Measurements from ENCODE around the gene PML.

PML gene

DNA sequence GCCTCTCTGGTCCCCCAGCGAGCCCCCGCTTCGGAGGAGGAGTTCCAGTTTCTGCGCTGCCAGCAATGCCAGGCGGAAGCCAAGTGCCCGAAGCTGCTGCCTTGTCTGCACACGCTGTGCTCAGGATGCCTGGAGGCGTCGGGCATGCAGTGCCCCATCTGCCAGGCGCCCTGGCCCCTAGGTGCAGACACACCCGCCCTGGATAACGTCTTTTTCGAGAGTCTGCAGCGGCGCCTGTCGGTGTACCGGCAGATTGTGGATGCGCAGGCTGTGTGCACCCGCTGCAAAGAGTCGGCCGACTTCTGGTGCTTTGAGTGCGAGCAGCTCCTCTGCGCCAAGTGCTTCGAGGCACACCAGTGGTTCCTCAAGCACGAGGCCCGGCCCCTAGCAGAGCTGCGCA is 3.5 kb downstream of the PML start:
- H3K9me3 Mint-ChIP-seq = no peaks in the 10 kb centered on the region
- no peak overlapping the region for H3K27ac Mint-ChIP-seq
- H3K4me3 Mint-ChIP-seq = no peak overlapping the region
- H3K4me1 Mint-ChIP-seq (ENCODE audit: low read depth) = peaks cover 59% of the 10 kb centered on the region
- peaks cover 38% of the 10 kb centered on the region for H3K36me3 Mint-ChIP-seq (ENCODE audit: low read depth)
- H3K27me3 Mint-ChIP-seq = no peaks in the 10 kb centered on the region

- Mint-ChIP-seq H3K9me3 (no peaks in the 10 kb centered on the region), H3K4me3 (peak overlapping the region; percentile 1), H3K4me1 (ENCODE audit: low read depth) (peaks cover 60% of the 10 kb centered on the region), H3K36me3 (ENCODE audit: low read depth) (peaks cover 57% of the 10 kb centered on the region), H3K27ac (peak overlapping the region; percentile 65), H3K27me3 (no peaks in the 10 kb centered on the region)
Observed at GRCh38 chr15:74006774-74007639, 12.5 kb downstream of the PML start.

DNA sequence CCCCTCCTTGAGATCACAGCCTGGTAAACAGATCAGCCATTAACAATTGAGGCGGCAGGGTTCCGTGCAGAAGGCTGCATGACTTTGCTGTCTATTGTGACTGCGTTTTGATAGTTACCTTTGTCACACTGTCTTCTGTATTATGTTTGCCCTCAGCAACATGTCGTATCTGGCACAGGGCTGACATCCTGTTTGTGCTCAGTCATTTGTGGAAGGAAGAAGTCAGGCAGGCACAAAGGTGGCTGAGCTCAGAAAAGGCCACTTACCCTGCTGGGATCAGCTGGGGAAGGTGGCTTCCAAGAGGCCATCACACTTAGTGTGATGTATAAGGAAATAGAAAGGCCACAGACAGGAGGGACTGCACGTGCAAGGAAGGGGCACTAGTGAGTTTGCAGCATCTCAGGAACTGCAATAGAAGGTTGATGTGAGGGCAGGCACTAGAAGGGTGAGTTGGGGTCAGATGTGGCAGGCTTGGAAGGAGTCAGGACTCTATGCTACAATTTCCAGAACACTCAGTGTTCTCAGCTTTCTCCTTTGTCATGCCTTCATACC is 13.4 kb downstream of the PML start:
- H3K27me3 Mint-ChIP-seq = no peaks in the 10 kb centered on the region
- peak overlapping the region; percentile 44 for H3K4me3 Mint-ChIP-seq
- peak overlapping the region; percentile 30 for H3K27ac Mint-ChIP-seq
- H3K36me3 Mint-ChIP-seq (ENCODE audit: low read depth) = peaks cover 60% of the 10 kb centered on the region
- H3K4me1 Mint-ChIP-seq (ENCODE audit: low read depth) = peaks cover 64% of the 10 kb centered on the region
- H3K9me3 Mint-ChIP-seq = no peaks in the 10 kb centered on the region

DNA sequence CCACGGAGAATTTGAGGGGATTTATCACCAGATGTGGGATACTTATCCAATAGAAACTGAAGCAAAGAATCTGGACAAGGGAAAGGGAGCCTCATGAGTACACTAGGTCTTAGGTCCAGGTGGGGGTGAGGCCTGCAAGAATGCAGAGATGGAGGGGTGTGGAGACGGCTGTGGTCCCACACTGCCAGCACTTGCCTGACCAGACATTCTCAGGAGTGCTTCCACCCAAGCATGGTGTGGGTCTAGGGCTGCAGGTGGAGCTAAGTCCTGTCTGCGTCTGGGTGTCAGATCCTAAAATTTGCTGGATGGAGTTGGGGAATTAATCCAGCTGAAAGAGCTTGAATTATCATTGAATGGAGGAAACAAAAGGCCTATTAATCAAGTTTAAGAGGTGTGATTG is 14.4 kb downstream of the PML start:
- Mint-ChIP-seq H3K9me3 (no peaks in the 10 kb centered on the region), H3K27me3 (no peaks in the 10 kb centered on the region), H3K36me3 (ENCODE audit: low read depth) (peaks cover 61% of the 10 kb centered on the region), H3K4me1 (ENCODE audit: low read depth) (peaks cover 62% of the 10 kb centered on the region), H3K27ac (no peak overlapping the region), H3K4me3 (no peak overlapping the region)

- H3K4me3 Mint-ChIP-seq = no peak overlapping the region
- no peaks in the 10 kb centered on the region for H3K9me3 Mint-ChIP-seq
- H3K4me1 Mint-ChIP-seq (ENCODE audit: low read depth) = peaks cover 62% of the 10 kb centered on the region
- H3K27ac Mint-ChIP-seq = no peak overlapping the region
- H3K36me3 Mint-ChIP-seq (ENCODE audit: low read depth) = peaks cover 56% of the 10 kb centered on the region
- H3K27me3 Mint-ChIP-seq = no peaks in the 10 kb centered on the region
Observed at GRCh38 chr15:74010929-74011540, 16.5 kb downstream of the PML start.

GRCh38 chr15:74011610-74012009 is 17.1 kb downstream of the PML start:
- peaks cover 52% of the 10 kb centered on the region for H3K36me3 Mint-ChIP-seq (ENCODE audit: low read depth)

DNA sequence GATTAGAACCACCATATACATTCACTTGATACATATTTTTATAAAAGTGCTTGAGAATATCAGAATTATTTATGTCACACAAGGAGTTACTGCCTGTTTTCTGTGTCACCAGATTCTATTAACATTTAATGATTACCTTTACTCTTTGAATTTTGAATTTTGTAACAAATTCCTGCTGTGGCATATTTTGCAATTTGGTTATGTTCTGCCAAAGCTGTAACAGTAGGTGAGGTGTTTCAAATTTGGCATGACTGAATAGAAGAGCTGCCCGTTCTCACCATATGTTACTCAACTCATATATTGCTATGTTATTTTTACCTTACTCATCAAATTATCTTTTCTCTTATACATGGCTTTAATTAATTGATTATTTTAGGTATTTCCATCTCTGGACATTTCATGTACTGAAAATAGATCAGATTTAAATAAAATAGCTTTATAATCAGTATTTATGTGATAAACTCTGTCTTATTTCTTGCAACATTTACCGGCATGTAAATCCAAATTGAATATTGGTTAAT is 18.9 kb downstream of the PML start:
- Mint-ChIP-seq H3K4me1 (ENCODE audit: low read depth) (peaks cover 42% of the 10 kb centered on the region), H3K4me3 (no peak overlapping the region), H3K27ac (no peak overlapping the region), H3K36me3 (ENCODE audit: low read depth) (peaks cover 42% of the 10 kb centered on the region), H3K27me3 (no peaks in the 10 kb centered on the region), H3K9me3 (no peaks in the 10 kb centered on the region)

More at GRCh38 chr15:74011610-74012009, 17.1 kb downstream of the PML start:
- no peak overlapping the region for H3K4me3 Mint-ChIP-seq
- peaks cover 57% of the 10 kb centered on the region for H3K4me1 Mint-ChIP-seq (ENCODE audit: low read depth)
- no peaks in the 10 kb centered on the region for H3K9me3 Mint-ChIP-seq
- no peaks in the 10 kb centered on the region for H3K27me3 Mint-ChIP-seq
- no peak overlapping the region for H3K27ac Mint-ChIP-seq

DNA sequence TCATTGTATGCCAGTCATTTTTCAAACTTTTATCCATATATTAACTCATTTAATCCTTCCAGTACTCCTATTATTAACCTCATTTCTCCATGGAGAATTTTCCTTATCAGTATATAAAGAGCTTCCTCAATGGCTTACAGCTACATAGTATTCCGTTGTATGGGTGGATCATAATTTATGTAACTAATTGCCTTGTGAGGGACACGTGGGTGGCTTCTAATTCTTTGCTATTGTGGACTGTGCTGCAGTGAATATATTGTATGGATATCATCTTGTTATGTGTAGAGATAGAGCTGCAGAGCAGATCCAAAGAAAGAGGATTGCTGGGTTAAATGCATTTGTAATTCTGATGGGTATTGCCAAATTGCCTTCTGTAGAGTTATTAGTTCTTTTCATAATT is 25.2 kb downstream of the PML start:
- Mint-ChIP-seq H3K9me3 (no peaks in the 10 kb centered on the region), H3K27me3 (no peaks in the 10 kb centered on the region), H3K27ac (no peak overlapping the region), H3K4me1 (ENCODE audit: low read depth) (peaks cover 9% of the 10 kb centered on the region), H3K4me3 (no peak overlapping the region), H3K36me3 (ENCODE audit: low read depth) (peaks cover 33% of the 10 kb centered on the region)

DNA sequence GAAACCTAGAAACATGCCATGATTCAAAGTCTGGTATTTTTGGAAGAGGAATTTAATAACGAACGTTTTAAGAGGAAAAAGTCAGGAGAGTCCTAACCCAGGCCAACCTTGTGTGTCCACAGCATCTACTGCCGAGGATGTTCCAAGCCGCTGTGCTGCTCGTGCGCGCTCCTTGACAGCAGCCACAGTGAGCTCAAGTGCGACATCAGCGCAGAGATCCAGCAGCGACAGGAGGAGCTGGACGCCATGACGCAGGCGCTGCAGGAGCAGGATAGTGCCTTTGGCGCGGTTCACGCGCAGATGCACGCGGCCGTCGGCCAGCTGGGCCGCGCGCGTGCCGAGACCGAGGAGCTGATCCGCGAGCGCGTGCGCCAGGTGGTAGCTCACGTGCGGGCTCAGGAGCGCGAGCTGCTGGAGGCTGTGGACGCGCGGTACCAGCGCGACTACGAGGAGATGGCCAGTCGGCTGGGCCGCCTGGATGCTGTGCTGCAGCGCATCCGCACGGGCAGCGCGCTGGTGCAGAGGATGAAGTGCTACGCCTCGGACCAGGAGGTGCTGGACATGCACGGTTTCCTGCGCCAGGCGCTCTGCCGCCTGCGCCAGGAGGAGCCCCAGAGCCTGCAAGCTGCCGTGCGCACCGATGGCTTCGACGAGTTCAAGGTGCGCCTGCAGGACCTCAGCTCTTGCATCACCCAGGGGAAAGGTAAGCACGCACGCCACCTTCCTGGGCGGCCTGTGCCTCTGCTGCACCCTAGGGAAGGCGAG is 28.4 kb downstream of the PML start:
- Mint-ChIP-seq H3K4me1 (ENCODE audit: low read depth) (no peaks in the 10 kb centered on the region), H3K4me3 (no peak overlapping the region), H3K27ac (peak overlapping the region; percentile 32), H3K9me3 (no peaks in the 10 kb centered on the region), H3K36me3 (ENCODE audit: low read depth) (peaks cover 35% of the 10 kb centered on the region), H3K27me3 (no peaks in the 10 kb centered on the region)

DNA sequence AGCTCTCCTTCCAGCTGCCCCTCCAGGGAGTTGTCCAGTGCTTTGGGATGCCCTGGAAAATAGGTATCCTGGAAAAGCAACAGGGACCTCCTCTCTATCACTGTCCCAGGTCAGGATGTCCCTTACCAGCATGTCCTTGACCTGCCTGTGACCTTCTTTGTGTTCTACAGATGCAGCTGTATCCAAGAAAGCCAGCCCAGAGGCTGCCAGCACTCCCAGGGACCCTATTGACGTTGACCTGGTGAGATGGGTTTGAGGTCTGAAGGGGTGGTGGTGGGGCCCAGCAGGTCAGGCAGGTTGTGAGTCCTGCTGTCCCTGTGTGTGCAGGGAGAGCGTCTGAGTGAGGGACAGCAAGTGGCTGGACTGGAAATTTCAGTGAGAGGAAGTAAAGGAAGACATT is 30.2 kb downstream of the PML start:
- Mint-ChIP-seq H3K4me3 (no peak overlapping the region), H3K4me1 (ENCODE audit: low read depth) (no peaks in the 10 kb centered on the region), H3K27me3 (no peaks in the 10 kb centered on the region), H3K27ac (no peak overlapping the region), H3K9me3 (no peaks in the 10 kb centered on the region), H3K36me3 (ENCODE audit: low read depth) (peaks cover 41% of the 10 kb centered on the region)

GRCh38 chr15:74025436-74025835 is 30.9 kb downstream of the PML start:
- Mint-ChIP-seq H3K4me1 (ENCODE audit: low read depth) (no peaks in the 10 kb centered on the region), H3K9me3 (no peaks in the 10 kb centered on the region), H3K36me3 (ENCODE audit: low read depth) (peaks cover 41% of the 10 kb centered on the region), H3K4me3 (no peak overlapping the region), H3K27me3 (no peaks in the 10 kb centered on the region), H3K27ac (no peak overlapping the region)

- Mint-ChIP-seq H3K36me3 (ENCODE audit: low read depth) (peaks cover 37% of the 10 kb centered on the region), H3K27me3 (no peaks in the 10 kb centered on the region), H3K9me3 (no peaks in the 10 kb centered on the region), H3K27ac (no peak overlapping the region), H3K4me1 (ENCODE audit: low read depth) (no peaks in the 10 kb centered on the region), H3K4me3 (no peak overlapping the region)
Observed at GRCh38 chr15:74027688-74028087, 33.2 kb downstream of the PML start.

GRCh38 chr15:74028646-74029045 is 34.1 kb downstream of the PML start:
- Mint-ChIP-seq H3K27ac (no peak overlapping the region), H3K4me1 (ENCODE audit: low read depth) (no peaks in the 10 kb centered on the region), H3K36me3 (ENCODE audit: low read depth) (peaks cover 30% of the 10 kb centered on the region), H3K4me3 (no peak overlapping the region), H3K27me3 (no peaks in the 10 kb centered on the region), H3K9me3 (no peaks in the 10 kb centered on the region)

- peaks cover 36% of the 10 kb centered on the region for H3K36me3 Mint-ChIP-seq (ENCODE audit: low read depth)
- H3K27me3 Mint-ChIP-seq = no peaks in the 10 kb centered on the region
- H3K9me3 Mint-ChIP-seq = no peaks in the 10 kb centered on the region
- no peaks in the 10 kb centered on the region for H3K4me1 Mint-ChIP-seq (ENCODE audit: low read depth)
- H3K27ac Mint-ChIP-seq = no peak overlapping the region
- no peak overlapping the region for H3K4me3 Mint-ChIP-seq
Observed at GRCh38 chr15:74032046-74032445, 37.5 kb downstream of the PML start.
